MM.1S (cell line): ENCODE measurements around the gene KRTAP10-5.

Experiments
- EZH2phosphoT487 ChIP-seq: fragments of 300-600 bp; sonication (generic); IDR thresholded peaks from 2 replicates; pipeline ENCODE4 v1.6.1; 2018; ENCODE audit warnings: antibody characterized with exemption, low read length
- TF ChIP-seq, protein P1 (sequence below): fragments of 300-600 bp; sonication (generic); IDR thresholded peaks from 2 replicates; pipeline ENCODE4 v1.5.1; 2016; ENCODE audit warnings: antibody characterized with exemption, low read length, mixed read lengths

DNA sequence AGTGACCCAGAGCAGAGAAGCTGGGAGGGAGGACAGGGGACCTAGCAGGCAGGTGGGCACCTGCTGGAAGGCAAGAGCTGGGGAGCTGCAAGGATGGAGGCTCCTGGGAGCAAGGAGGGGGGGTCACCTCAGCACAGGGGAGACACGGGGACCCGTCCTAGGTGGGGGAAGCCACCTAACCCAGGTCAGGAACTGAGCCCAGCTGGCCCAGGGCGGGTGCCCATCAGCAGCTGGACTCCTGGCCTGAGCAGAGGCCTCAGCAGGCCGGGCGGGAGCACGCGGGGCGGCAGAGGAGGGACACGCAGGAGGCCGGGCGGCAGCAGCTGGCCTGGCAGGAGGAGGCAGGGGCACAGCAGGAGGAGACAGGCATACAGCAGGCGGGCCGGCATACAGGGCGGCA is 41.4 kb downstream of the KRTAP10-5 start:
- TF ChIP-seq, protein P1, sequence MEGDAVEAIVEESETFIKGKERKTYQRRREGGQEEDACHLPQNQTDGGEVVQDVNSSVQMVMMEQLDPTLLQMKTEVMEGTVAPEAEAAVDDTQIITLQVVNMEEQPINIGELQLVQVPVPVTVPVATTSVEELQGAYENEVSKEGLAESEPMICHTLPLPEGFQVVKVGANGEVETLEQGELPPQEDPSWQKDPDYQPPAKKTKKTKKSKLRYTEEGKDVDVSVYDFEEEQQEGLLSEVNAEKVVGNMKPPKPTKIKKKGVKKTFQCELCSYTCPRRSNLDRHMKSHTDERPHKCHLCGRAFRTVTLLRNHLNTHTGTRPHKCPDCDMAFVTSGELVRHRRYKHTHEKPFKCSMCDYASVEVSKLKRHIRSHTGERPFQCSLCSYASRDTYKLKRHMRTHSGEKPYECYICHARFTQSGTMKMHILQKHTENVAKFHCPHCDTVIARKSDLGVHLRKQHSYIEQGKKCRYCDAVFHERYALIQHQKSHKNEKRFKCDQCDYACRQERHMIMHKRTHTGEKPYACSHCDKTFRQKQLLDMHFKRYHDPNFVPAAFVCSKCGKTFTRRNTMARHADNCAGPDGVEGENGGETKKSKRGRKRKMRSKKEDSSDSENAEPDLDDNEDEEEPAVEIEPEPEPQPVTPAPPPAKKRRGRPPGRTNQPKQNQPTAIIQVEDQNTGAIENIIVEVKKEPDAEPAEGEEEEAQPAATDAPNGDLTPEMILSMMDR, result no peak
- no peak for TF ChIP-seq EZH2phosphoT487
